A673 (cell line): ENCODE data around the gene FOXO3. TPM values are rescaled to one million over a fixed set of nuclear protein-coding genes. Genes with fewer than 3 reads are reported as not detected.

Source experiments
- BruUV-seq: library from RNA; stranded (reverse); fragments of 400-500 nt; replicated peaks from 2 replicates; lab custom pipeline; 2021; lab: Mats Ljungman, UMichigan
- CTCF ChIA-PET: fragments of 300-600 bp; sonication (Branson Sonifier 250); formaldehyde crosslinking; loops from one replicate; lab custom pipeline; 2022; ENCODE audit warnings: antibody characterized with exemption; lab: Charles Lee
- POLR2A ChIA-PET: fragments of 300-600 bp; sonication (Branson Sonifier 250); formaldehyde crosslinking; loops from one replicate; lab custom pipeline; 2022; ENCODE audit warnings: antibody characterized with exemption; ENCODE audit not compliant: low non-redundant PET; lab: Charles Lee
- DNase-seq: peaks from one replicate; pipeline ENCODE4 v3.0.0-alpha.2; 2015; ENCODE audit warnings: low spot score
- H3K27ac ChIP-seq: fragments of 200-600 bp; sonication (generic); 2 replicates; pipeline ENCODE4 v1.5.1; 2016; ENCODE audit warnings: mixed run types, low read depth, mild to moderate bottlenecking, mixed read lengths, antibody characterized with exemption, low read length; ENCODE audit not compliant: poor library complexity, severe bottlenecking
- H3K27me3 ChIP-seq: fragments of 200-600 bp; sonication (generic); replicated peaks from 2 replicates; pipeline ENCODE4 v1.6.1; 2017; ENCODE audit warnings: mixed run types, low read depth, mild to moderate bottlenecking, mixed read lengths, antibody characterized with exemption, low read length; ENCODE audit not compliant: insufficient read depth, poor library complexity
- H3K36me3 ChIP-seq: fragments of 200-600 bp; sonication (generic); 2 replicates; pipeline ENCODE4 v1.6.1; 2016; ENCODE audit warnings: mixed run types, mild to moderate bottlenecking, mixed read lengths, antibody characterized with exemption, low read length; ENCODE audit not compliant: insufficient read depth, poor library complexity, severe bottlenecking
- H3K4me1 ChIP-seq: fragments of 200-600 bp; sonication (generic); 2 replicates; pipeline ENCODE4 v1.6.1; 2017; ENCODE audit warnings: mixed run types, mild to moderate bottlenecking, mixed read lengths, antibody characterized with exemption, low read length; ENCODE audit not compliant: insufficient read depth, poor library complexity, severe bottlenecking
- H3K4me3 ChIP-seq: fragments of 200-600 bp; sonication (generic); 2 replicates; pipeline ENCODE4 v1.5.1; 2016; ENCODE audit warnings: low read depth, mixed run types, mild to moderate bottlenecking, mixed read lengths, low read length; ENCODE audit not compliant: poor library complexity, severe bottlenecking
- H3K9me3 ChIP-seq: fragments of 200-600 bp; sonication (generic); 2 replicates; pipeline ENCODE4 v1.6.1; 2016; ENCODE audit warnings: mixed run types, low read depth, mild to moderate bottlenecking, mixed read lengths, antibody characterized with exemption, low read length; ENCODE audit not compliant: poor library complexity, severe bottlenecking
- CTCF ChIP-seq: fragments of 300-800, 200-600 bp; sonication (generic); conservative IDR thresholded peaks from 2 replicates; pipeline ENCODE4 v1.5.1; 2017; ENCODE audit warnings: low read depth, mild to moderate bottlenecking, antibody characterized with exemption, low read length, moderate library complexity, mixed read lengths
- EZH2 ChIP-seq: fragments of 200-600 bp; sonication (generic); IDR thresholded peaks from 2 replicates; pipeline ENCODE4 v1.6.1; 2017; ENCODE audit warnings: borderline replicate concordance, low read depth, mild to moderate bottlenecking, mixed read lengths, antibody characterized with exemption, low read length; ENCODE audit not compliant: poor library complexity, severe bottlenecking
- intact Hi-C: fragments of 100-400 bp; cut with micrococcal nuclease; formaldehyde crosslinking; loops from one replicate; pipeline ENCODE4 v1.10.0; 2022; ENCODE audit not compliant: unreplicated experiment
- total RNA-seq: library from RNA; stranded (reverse); gene quantifications from 2 replicates; pipeline ENCODE4 v1.2.3, GENCODE V29; 2021

FOXO3 gene
- total RNA-seq, 1 experiment from 2014 or later = 16.8 TPM

GRCh38 chr6:108726726-108727339 lies 166.1 kb downstream of the FOXO3 start:
- intact Hi-C loops = no loop called here
- no TSS peak for BruUV-seq
- H3K27ac ChIP-seq = no peak overlapping the region
- DNase-seq = no peak
- CTCF ChIA-PET = interaction anchor here (0.7 kb wide), 1 partner anchor 90 kb away, joined by 3 read pairs; no protein-coding TSS in a partner anchor
- no peaks in the 10 kb centered on the region for H3K9me3 ChIP-seq
- H3K27me3 ChIP-seq = no peaks in the 10 kb centered on the region
- no peak overlapping the region for H3K4me3 ChIP-seq
- H3K4me1 ChIP-seq = no peaks in the 10 kb centered on the region
- POLR2A ChIA-PET = no interaction called here
- H3K36me3 ChIP-seq = no peaks in the 10 kb centered on the region
- no peak for TF ChIP-seq CTCF
- TF ChIP-seq EZH2 = no peak

GRCh38 chr6:108727966-108728730 lies 167.4 kb downstream of the FOXO3 start:
- no peak overlapping the region for H3K4me3 ChIP-seq
- no peaks in the 10 kb centered on the region for H3K9me3 ChIP-seq
- H3K36me3 ChIP-seq = no peaks in the 10 kb centered on the region
- ChIA-PET POLR2A (no interaction called here), CTCF (interaction anchor here (0.9 kb wide), 1 partner anchor 24 kb away, joined by 3 read pairs; no protein-coding TSS in a partner anchor)
- no TSS peak for BruUV-seq
- H3K27ac ChIP-seq = no peak overlapping the region
- DNase-seq = no peak
- TF ChIP-seq EZH2 = no peak
- TF ChIP-seq CTCF = no peak
- no peaks in the 10 kb centered on the region for H3K27me3 ChIP-seq
- no peaks in the 10 kb centered on the region for H3K4me1 ChIP-seq
- intact Hi-C loops = no loop called here

GRCh38 chr6:108728826-108729225 lies 168.1 kb downstream of the FOXO3 start:
- ChIA-PET CTCF (no interaction called here), POLR2A (no interaction called here)
- no peak overlapping the region for H3K27ac ChIP-seq
- H3K27me3 ChIP-seq = no peaks in the 10 kb centered on the region
- no peaks in the 10 kb centered on the region for H3K9me3 ChIP-seq
- H3K36me3 ChIP-seq = no peaks in the 10 kb centered on the region
- no TSS peak for BruUV-seq
- TF ChIP-seq EZH2 = no peak
- 0 out of 2 replicates have a peak, but pooled peaks have one; percentile 16 for TF ChIP-seq CTCF
- H3K4me1 ChIP-seq = no peaks in the 10 kb centered on the region
- DNase-seq = peak; percentile 52
- intact Hi-C loops = no loop called here
- H3K4me3 ChIP-seq = no peak overlapping the region
